T-helper 1 cell (primary cell): ENCODE results near the gene IL1RAPL1.

Source experiments
- DNase-seq, 5 donors: peaks; one replicate each; pipeline ENCODE4 v3.0.0-alpha.2; 2012 to 2020

The IL1RAPL1 gene

GRCh38 chrX:29455702-29456101 lies 868.5 kb downstream of the IL1RAPL1 start:
- DNase-seq, result no peak

- DNase-seq, result no peak
Observed at GRCh38 chrX:29461039-29461438, 873.8 kb downstream of the IL1RAPL1 start.

DNA sequence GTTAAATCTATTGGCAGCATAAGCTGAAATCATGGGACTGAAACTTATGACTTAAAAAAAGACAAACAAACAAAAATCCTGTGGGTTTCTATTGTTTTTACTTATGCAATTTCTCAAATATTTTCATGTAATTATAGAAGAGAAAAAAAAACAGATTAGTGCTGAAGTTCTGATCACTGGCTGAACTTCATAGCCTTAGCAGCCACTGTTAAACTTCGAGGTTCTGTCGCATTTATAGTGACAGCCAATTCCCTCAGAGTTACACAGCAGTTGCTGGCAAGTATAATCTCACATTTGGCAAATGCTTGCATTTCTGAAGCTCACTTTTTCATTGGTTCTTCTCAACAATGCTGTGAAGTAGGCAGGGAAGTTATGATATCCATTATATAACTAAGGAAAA lies 879.2 kb downstream of the IL1RAPL1 start:
- DNase-seq, result no peak

DNA sequence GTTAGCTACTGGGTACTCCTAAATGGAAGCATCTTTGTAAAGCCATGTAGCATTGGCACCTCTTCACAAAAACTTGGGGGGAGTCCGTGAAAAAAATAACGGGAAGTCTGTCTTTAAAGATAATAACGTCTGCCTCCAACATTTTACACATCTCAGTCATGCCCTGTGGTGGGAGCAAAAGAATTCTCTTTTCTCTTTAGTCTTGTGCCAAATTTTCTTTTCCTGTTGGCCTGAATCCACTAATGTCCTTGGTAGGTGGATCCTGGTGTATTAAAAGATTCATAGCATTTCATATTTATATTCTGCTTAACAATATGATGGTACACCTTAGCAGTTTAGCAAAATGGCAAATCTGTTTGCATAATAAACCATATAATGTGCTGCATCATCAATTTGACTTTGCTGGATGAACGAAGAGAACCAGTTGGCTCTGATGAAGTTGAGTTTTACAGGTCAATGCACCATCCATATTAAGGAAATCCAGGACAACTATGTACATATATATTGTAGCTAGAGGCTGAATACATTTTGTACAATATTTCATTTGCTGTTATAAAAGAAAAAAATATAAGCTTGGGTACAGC lies 881.8 kb downstream of the IL1RAPL1 start:
- DNase-seq, result no peak

GRCh38 chrX:29470030-29470429 lies 882.8 kb downstream of the IL1RAPL1 start:
- DNase-seq, result no peak

DNA sequence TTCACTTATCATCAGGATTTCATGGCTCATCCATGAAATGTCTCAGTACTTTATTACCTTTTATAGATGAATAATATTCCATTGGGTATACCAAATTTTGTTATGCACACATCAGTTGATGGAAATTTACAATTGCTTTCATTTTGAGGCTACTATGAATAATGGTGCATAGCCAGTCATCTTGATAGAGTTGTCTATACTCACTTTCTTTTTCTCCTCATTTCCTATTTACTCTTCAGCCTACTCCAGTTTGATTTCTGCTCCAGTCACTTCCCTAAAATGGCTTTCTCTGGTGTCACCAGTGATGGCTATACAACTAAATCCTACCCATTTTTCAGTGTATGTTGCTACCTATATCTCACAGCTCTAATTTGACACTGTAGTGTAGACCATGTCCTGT lies 884.6 kb downstream of the IL1RAPL1 start:
- no peak for DNase-seq

DNA sequence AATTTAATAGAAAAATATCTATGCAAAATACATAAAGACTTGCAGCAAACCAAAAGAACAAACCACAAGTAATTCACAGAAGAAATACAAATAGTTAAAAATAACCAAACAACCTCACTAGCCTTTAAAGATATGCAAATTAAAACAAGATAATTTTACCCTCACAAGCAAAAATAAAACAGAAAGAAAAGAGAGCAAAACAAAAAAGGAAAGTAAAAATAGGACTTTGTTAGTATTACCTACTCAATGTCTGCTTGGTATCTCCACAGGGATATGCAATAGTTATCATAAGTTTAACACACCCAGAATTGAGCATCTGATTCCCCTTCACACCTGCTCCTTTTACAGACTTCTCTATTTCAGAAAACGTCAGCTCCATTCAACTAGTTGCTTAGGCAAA lies 890.6 kb downstream of the IL1RAPL1 start:
- no peak for DNase-seq

GRCh38 chrX:29478336-29479069 lies 891.3 kb downstream of the IL1RAPL1 start:
- DNase-seq, result no peak

DNA sequence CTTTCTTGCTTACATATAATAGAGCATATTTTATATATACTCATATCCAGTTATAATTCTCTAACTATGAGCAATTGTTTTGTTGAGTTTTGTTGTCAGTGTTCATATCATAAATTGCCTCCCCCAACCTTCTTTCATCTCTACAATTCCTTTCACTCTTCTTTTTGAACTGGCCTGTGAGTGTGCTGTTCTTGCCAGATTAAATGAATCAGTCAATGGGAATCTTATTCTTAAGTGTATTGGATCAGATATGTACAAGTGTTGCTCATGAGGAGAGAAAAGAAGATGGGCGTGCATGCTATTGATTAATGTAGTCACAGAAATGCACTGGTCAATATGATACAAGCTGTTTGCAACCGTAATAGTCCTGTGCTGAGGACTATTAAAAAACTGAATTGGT lies 900.0 kb downstream of the IL1RAPL1 start:
- no peak for DNase-seq

- no peak for DNase-seq
Observed at GRCh38 chrX:29487714-29488113, 900.5 kb downstream of the IL1RAPL1 start.

GRCh38 chrX:29488919-29489318 lies 901.7 kb downstream of the IL1RAPL1 start:
- no peak for DNase-seq

- no peak for DNase-seq
Observed at GRCh38 chrX:29490606-29491005, 903.4 kb downstream of the IL1RAPL1 start.

DNA sequence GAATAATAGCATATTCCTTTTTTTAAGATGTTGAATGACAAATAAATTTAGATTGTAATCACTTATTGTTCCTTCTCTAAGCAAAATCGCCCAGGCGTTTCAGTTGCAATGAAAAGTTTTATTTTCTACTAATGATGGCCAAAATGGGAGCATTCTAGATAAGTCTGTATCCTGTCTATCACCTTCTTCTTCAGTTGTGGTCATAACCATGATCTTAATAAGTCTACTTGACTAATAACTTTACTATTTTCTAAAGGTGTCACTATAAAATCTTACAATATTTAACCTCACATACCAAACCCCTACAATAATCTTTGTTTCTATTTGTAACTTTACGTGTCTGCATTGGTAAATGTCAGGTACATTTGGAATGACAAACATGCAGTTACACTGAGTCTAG lies 904.4 kb downstream of the IL1RAPL1 start:
- DNase-seq, result no peak

- DNase-seq, result no peak
Observed at GRCh38 chrX:29496636-29497180, 909.5 kb downstream of the IL1RAPL1 start.

DNA sequence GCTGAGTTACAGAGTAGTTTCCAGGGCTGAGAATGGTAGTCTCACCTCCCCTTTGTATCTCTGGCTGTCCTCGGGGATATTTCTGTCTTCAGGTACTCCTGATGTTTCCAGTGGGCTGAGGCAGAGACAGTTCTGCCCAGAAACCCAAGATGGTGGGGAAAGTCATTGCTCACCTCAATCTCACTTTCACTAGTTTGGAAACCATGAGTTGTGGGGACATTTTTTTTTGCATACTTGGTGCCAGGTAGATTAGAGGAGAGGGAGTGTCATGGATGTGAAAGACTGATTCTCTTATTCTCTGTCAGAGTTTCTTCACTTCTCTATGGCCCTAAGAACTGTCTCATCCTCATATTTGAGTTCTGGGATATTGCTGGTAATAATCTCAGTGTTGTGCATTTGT lies 919.5 kb downstream of the IL1RAPL1 start:
- no peak for DNase-seq

- no peak for DNase-seq
Observed at GRCh38 chrX:29518100-29518499, 930.9 kb downstream of the IL1RAPL1 start.

DNA sequence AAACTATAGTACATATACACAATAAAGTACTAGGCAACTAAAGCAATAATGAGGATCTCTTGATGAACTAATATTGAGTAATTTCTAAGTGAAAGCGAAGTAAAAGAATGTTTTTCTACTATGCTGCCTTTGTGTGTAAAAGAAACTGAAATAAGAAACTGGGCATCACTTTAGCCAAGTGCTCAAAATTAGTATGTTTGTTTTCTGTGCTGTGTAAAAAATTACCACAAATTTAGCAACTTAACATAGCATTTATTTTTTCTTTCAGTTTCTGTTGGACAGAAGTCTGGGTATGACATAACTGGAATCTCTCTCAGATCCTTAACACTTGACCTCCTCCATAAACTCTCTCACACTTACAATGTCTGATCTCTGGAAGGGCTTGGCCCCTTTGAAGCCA lies 941.0 kb downstream of the IL1RAPL1 start:
- no peak for DNase-seq

- DNase-seq, result no peak
Observed at GRCh38 chrX:29530501-29530900, 943.3 kb downstream of the IL1RAPL1 start.

DNA sequence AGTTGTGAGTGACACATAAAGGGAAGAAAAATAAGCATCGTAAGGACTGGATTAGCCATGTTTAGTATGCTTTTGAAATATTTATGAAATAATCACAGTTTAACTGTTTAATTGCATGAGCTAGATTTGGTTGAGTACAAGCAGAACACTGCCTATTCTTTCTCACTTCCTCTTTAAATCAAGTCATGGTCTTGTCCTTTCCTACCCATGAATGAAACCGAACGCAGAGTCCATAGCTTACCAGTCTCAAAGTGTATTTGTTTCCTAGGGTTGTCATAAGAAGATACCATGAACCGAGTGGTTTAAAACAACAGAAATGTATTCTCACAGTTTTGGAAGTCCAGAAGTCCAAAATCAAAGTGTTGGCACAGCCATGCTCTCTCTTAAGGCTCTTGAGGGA lies 944.1 kb downstream of the IL1RAPL1 start:
- no peak for DNase-seq

- DNase-seq, result no peak
Observed at GRCh38 chrX:29535212-29536162, 948.2 kb downstream of the IL1RAPL1 start.

GRCh38 chrX:29541038-29541437 lies 953.8 kb downstream of the IL1RAPL1 start:
- DNase-seq, result no peak

DNA sequence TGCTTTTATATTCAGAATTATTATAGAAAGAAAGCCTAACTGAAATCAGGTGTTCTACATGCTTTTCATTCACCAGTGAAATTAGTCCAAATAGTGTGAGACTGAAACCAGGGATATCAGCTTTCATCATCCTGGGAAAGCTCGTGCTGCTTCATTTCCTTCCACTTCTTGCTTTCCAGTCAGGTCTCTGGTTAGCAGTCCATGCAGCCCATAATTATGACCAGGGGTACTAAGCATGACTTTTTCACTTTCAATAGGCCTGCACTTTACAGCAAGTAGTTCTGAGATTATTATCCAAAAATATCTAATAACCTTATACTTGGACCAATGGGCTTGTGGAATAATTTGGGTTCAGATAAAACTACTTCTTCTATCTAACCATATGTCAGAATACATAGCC lies 954.9 kb downstream of the IL1RAPL1 start:
- no peak for DNase-seq

GRCh38 chrX:29545878-29546277 lies 958.6 kb downstream of the IL1RAPL1 start:
- no peak for DNase-seq
